ENCODE results near the gene SLC22A3.

GRCh38 chr6:160379466-160379865 is 31.3 kb downstream of the SLC22A3 start:
- TF ChIP-seq CTCF (IDR thresholded peaks at IDR 0.05; ENCODE audit: low read depth, low read length, poor library complexity, severe bottlenecking) (no peak), EZH2phosphoT487 (IDR thresholded peaks at IDR 0.05; ENCODE audit: borderline replicate concordance, low read length) (no peak)
